Caki2 (cell line): ENCODE measurements around the gene SLC13A1. TPM values are rescaled to one million over a fixed set of nuclear protein-coding genes. Genes with fewer than 3 reads are reported as not detected.

Source experiments
- DNase-seq: peaks from one replicate; pipeline ENCODE4 v3.0.0-alpha.2; 2015; ENCODE audit warnings: low read depth
- in situ Hi-C: cut with HindIII; loops from 2 replicates; pipeline ENCODE4 v1.10.0; 2016; ENCODE audit warnings: low sequenced_read_pairs, low pct_unique_long_range_greater_than_20kb, mixed read lengths
- total RNA-seq: library from RNA; depleted of rRNA; stranded (reverse); fragments of >200 nt; shearing (Covaris generic); gene quantifications from 2 replicates; pipeline ENCODE4 v1.2.3, GENCODE V29; 2014; ENCODE audit warnings: low replicate concordance

SLC13A1 gene
- total RNA-seq, 1 experiment from 2014 or later = not detected

- in situ Hi-C loops = no loop called here
- no peak for DNase-seq
Measured at GRCh38 chr7:123201901-123202300, 2.1 kb upstream of the SLC13A1 start.

- in situ Hi-C loops = no loop called here
- no peak for DNase-seq
Measured at GRCh38 chr7:123198668-123199652, 809 bp downstream of the SLC13A1 start.

GRCh38 chr7:123198111-123198510, 1.7 kb downstream of the SLC13A1 start:
- in situ Hi-C loops = no loop called here

GRCh38 chr7:123193235-123193634, 6.5 kb downstream of the SLC13A1 start:
- in situ Hi-C loops = no loop called here
- DNase-seq = no peak

More at GRCh38 chr7:123198111-123198510, 1.7 kb downstream of the SLC13A1 start:
- DNase-seq = no peak

- in situ Hi-C loops = no loop called here
- DNase-seq = peak; percentile 71
Measured at GRCh38 chr7:123191132-123191531, 8.6 kb downstream of the SLC13A1 start.

GRCh38 chr7:123190109-123190831, 9.5 kb downstream of the SLC13A1 start:
- in situ Hi-C loops = no loop called here

GRCh38 chr7:123185756-123186155, 14.0 kb downstream of the SLC13A1 start:
- no peak for DNase-seq
- in situ Hi-C loops = no loop called here

More at GRCh38 chr7:123190109-123190831, 9.5 kb downstream of the SLC13A1 start:
- DNase-seq = peak; percentile 50

- in situ Hi-C loops = no loop called here
- no peak for DNase-seq
Measured at GRCh38 chr7:123184271-123184670, 15.5 kb downstream of the SLC13A1 start.

GRCh38 chr7:123183431-123183830, 16.3 kb downstream of the SLC13A1 start:
- no peak for DNase-seq
- in situ Hi-C loops = no loop called here

- in situ Hi-C loops = no loop called here
- no peak for DNase-seq
Measured at GRCh38 chr7:123177442-123177841, 22.3 kb downstream of the SLC13A1 start.

GRCh38 chr7:123170333-123171246, 29.2 kb downstream of the SLC13A1 start:
- in situ Hi-C loops = no loop called here
- DNase-seq = no peak

- DNase-seq = no peak
- in situ Hi-C loops = no loop called here
Measured at GRCh38 chr7:123169065-123169464, 30.7 kb downstream of the SLC13A1 start.

GRCh38 chr7:123157606-123158005, 42.2 kb downstream of the SLC13A1 start:
- in situ Hi-C loops = no loop called here
- DNase-seq = no peak

GRCh38 chr7:123155571-123155970, 44.2 kb downstream of the SLC13A1 start:
- no peak for DNase-seq
- in situ Hi-C loops = no loop called here

GRCh38 chr7:123154231-123154860, 45.4 kb downstream of the SLC13A1 start:
- peak; percentile 62 for DNase-seq
- in situ Hi-C loops = no loop called here

- in situ Hi-C loops = no loop called here
Measured at GRCh38 chr7:123151443-123151842, 48.3 kb downstream of the SLC13A1 start.

GRCh38 chr7:123148813-123149212, 51.0 kb downstream of the SLC13A1 start:
- DNase-seq = no peak
- in situ Hi-C loops = no loop called here

More at GRCh38 chr7:123151443-123151842, 48.3 kb downstream of the SLC13A1 start:
- DNase-seq = no peak
